ENCODE results near the gene RINT1. TPM values are rescaled to one million over a fixed set of nuclear protein-coding genes. Genes with fewer than 3 reads are reported as not detected.
"Not testable (repeated sequence)": the region's sequence is repeated elsewhere in the genome, so short reads cannot be mapped to it uniquely, and the experiment has no call there.

The RINT1 gene
- polyA plus RNA-seq, 12 donors, result 13.2 to 31.0 (median 19.3) TPM; not detected in 1

DNA sequence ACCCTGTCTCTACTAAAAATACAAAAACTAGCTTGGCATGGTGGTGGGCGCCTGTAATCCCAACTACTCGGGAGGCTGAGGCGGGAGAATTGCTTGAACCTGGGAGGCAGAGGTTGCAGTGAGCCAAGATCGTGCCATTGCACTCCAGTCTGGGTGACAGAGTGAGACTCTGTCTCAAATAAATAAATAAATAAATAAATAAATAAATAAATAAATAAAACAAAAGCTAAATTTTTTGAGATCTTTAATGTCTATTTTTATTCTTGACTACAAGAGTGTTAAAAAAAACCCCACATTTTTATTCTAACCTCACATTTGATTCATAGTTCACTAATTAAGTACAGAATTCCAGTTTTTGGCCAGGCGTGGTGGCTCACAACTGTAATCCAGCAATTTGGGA, 4.3 kb upstream of the RINT1 start:
- DNase-seq, result not testable (repeated sequence)

GRCh38 chr7:105530126-105530525, 1.9 kb upstream of the RINT1 start:
- no peak for DNase-seq

- DNase-seq, result no peak
These were observed 1.5 kb upstream of the RINT1 start for GRCh38 chr7:105530546-105530945.

GRCh38 chr7:105532709-105533460, 884 bp downstream of the RINT1 start:
- no peak for DNase-seq

- no peak for DNase-seq
These were observed 6.3 kb downstream of the RINT1 start for GRCh38 chr7:105538339-105538738.

- DNase-seq, result no peak
These were observed 27.9 kb downstream of the RINT1 start for GRCh38 chr7:105559926-105560325.

DNA sequence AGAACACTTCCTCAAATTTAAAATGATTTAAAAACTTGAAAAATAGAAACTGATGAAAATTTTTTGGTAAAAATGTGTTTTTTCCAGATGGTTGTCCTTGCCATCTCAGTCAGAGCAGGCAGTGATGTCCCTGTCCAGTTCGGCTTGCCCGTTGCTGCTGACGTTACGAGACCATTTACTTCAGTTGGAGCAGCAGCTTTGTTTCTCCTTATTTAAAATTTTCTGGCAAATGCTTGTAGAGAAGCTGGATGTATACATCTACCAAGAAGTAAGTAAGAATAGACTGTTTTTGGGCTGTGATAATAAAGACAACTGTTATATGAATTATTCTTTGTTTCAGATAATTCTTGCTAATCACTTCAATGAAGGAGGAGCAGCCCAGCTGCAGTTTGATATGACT, 33.2 kb downstream of the RINT1 start:
- DNase-seq, result no peak

DNA sequence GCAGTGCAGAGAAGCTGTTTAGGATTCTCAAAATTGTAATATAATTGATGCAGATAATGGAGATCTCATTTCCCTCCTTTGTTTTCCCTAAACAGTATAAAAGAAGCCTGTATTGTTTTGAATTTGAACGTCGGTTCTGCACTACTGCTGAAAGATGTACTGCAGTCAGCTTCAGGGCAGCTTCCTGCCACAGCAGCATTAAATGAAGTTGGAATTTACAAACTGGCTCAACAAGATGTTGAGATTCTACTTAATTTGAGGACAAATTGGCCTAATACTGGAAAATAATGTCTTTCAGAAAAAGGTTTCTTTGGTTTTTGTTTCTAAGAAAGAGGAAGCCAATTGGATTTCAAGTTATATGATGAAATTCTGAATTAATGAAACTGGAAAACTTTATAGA, 35.0 kb downstream of the RINT1 start:
- DNase-seq, result no peak

GRCh38 chr7:105567821-105568220, 35.8 kb downstream of the RINT1 start:
- no peak for DNase-seq

DNA sequence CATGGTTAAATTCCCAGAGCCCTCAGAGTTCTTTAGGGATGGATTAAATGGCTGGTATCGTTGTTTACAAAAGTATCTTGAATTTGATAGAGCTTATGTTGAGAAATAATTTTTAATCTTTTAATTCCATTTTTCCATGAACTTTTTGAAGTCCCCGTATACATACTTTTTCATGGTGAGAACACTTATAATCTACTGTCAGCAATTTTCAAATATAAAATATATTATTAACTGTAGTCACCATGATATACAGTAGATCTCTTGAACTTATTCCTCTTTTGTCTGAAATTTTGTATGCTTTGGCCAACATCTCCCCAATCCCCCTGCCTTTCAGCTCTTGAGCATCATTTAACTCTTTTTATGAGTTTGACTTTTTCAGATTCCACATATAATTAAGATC, 39.9 kb downstream of the RINT1 start:
- no peak for DNase-seq

GRCh38 chr7:105577251-105577650, 45.2 kb downstream of the RINT1 start:
- DNase-seq, result peak; percentile 18

DNA sequence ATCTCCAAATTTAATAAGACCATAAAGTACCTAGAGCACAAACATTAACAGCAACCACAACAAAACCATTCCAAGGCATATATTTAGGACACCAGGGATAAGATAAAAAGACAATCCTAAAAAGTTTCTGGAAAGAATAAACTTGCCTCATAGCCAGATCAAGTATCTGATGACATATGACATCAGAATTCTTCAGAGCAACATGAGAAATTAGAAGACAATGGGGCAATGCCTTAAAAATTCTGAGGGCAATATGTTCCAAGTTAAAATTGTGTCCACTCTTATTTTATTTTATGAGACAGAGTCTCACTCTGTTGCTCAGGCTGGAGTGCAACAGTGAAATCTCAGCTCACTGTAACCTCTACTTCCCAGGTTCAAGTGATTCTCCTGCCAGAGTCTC, 46.5 kb downstream of the RINT1 start:
- no peak for DNase-seq

DNA sequence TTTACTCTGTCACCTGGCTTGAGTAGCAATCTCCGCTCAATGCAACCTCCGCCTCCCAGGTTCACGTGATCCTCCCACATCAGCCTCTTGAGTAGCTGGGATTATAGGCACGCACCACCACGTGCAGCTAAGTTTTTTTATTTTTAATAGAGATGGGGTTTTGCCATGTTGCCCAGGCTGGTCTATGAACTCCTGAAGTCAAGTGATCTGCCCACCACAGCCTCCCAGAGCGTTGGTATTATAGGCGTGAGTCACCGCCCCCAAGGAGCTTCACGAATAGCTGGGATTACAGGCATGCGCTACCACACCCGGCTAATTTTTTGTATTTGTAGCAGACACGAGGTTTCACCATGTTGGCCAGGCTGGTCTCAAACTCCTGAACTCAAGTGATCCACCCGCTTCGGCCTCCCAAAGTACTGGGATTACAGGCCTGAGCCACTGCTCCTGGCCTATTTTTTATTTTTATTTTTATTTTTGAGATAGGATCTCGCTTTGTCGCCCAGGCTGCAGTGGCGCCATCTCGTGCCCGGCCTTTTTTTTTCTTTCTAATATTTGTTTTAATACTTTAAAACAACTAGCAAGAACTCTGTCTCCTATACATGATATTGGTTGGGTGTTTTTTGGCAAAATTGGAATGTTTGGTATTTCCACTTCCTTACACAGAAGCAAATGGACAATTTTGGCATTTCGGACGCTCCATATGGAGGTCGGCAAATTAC, 48.2 kb downstream of the RINT1 start:
- no peak for DNase-seq

DNA sequence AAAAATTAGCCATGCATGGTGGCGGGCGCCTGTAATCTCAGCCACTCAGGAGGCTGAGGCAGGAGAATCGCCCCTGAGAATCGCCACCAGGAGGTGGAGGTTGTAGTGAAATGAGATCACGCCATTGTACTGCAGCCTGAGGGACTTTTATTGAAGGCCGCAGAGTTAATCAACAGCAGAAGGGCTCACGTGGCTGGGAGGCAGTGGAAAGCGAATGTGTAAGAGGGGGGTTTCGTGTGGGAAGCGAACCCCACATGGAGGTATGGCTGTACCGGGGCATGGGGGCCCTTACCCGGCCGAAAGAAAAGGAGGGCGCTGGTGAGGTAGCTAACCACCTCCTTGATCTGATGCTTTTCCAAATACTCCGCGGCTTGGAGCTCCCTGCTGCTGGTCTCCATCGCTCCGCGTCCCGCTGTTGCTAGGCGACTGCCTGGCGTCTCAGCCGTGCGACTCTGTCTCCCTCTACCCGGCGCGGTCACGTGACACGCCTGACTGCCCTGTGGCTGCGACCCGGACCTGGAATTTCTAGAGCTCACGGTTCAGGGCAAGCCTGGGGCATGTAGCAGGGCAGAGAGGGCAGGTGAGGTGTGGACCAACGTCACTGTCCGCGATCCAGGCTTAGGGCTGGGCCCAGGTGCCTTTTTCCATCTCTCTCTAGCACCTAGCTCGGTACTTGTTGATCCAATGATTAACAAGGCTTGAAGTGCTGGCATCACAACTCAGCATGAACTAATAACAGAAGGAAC, 49.2 kb downstream of the RINT1 start, which contains the start of gene EFCAB10:
Gene EFCAB10, minus strand, starts transcription at position 428 of the 746 bp plus-strand sequence. Its CDS starts 30 bp downstream, at position 398.
- DNase-seq, result peak; percentile 13

DNA sequence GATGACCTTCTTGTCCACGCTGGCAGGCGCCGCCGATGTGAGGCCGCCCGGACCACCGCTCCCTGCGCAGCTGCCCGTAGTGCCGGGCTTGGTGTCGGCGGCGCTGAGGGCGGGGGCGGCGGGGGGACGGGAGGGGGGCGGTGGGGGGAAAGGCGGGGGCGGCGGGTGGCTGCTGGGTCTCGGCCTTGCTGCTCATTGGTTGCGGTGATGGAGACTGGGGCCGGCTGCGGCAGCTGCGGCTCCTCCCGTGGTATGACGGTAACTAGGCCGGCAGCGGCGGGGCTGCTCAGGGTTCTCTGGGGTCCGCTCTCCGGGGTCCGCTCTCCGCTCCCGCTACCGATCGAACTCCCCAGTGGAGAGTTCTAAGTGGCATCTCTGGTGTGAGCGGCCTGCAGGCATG, 51.1 kb downstream of the RINT1 start:
- DNase-seq, result no peak

- no peak for DNase-seq
These were observed 52.2 kb downstream of the RINT1 start for GRCh38 chr7:105584165-105584564.

GRCh38 chr7:105585850-105586500, 54.0 kb downstream of the RINT1 start:
- DNase-seq, result no peak

DNA sequence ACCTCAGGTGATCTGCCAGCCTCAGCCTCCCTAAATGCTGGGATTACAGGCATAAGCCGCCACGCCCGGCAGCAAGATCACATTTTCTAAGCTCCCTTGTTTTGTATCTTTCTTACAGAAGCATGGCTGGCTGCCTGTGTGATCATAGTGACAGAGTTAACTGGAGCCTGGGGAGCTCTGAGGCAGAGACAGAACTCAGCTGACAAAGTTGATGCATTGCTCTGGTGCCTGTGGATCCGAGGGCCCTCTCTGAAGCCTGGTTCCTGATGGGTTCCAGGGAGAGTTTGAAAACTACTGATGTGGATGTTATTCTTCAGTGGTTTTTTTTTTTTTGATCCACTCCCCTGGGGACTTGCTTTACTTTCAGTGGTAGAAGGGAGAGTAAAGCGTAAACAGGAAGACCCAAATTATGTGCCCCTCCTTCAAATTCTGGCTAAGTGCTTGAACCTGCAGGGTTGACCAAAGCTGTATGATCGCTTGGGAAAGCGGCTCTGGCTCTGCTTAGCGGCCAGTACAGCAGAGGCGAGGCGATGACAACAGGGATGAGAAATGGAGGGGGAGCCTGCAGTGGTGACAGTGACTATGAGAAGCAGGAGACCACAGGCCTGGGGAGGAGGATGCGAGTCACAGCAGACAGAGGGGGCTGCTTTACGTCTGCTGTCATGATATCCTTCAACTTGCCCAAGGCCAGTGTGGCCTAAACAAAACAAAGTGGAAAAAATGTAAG, 56.1 kb downstream of the RINT1 start:
- no peak for DNase-seq

DNA sequence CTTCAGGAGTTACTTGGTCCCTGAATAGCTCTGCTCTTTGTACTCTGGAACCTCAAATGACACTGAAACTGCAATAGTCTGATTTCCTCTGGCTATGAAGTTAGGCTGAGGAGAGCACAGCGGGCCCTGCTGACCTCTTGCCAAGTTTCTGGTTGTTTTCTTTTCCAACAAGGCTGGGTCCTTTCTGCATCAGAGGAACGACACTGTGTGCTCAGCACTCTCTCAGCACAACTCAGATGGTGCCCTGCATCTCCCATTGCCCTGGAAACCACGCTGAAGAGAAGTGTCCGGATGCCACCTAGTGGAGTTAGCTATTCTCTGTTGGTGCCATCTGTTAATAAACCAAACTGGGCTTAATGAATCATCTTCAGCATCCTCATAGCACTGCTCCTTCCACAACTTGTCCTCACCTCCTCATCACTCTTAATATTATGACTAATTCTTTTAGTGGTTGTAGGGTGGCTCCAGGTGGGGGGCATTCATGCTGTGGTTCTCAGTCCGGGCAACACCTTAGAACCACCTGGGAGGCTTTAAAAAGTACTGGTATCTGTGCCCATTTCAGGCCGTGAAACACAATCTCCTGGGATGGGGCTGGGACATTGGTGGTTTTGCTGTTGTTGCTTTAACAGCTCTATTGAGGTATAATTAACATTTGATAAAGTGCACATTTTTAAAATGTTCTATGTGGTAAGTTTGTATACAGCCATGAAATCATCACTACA, 57.5 kb downstream of the RINT1 start:
- DNase-seq, result peak; percentile 45

DNA sequence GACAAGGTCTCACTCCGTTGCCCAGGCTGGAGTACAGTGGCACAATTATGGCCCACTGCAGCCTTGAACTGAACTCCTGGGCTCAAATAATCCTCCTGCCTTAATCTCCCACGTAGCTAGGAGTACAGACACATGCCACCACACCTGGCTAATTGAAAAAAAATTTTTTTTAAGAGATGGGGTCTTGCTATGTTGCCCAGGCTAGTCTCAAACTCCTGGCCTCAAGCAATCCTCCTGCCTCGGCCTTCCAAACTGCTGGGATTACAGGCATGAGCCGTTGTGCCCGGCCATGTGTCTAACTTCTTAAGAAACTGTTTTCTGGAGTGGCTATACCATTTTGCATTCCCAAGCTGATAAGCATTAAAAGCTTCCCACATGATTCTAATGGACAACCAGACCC, 58.8 kb downstream of the RINT1 start:
- DNase-seq, result no peak

DNA sequence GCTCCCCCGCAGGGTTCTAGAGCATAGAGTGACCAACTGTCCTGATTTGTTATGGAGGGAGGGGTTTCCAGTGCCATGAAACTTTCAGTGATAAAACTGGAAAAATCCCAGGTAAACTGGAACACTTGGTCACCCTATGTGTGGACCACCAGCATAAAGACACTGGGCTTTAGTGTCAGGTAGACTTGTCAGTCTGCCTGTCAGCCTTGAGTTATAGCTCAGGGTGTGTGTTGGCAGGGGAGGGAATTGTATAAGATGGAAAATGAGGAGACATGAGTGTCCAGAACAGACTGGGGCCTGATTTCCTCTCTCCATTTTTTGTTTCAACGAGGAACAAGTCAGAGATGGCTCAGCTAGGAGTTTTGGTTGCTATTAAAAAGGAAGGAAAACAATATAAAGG, 59.5 kb downstream of the RINT1 start:
- no peak for DNase-seq

All from muscle of arm (tissue), 12 donors.